Central memory CD8-positive, alpha-beta T cell (primary cell): ENCODE results near the gene HCAR3.
"Not testable (repeated sequence)": the region's sequence is repeated elsewhere in the genome, so short reads cannot be mapped to it uniquely, and the experiment has no call there.

Experiments used
- ATAC-seq: fragments of 150-1000 bp; cut with Tn5 transposase; replicated peaks from 2 replicates; pipeline ENCODE4 v1.10.0; 2022; ENCODE audit warnings: mild to moderate bottlenecking, moderate FRiP score, moderate number of reproducible peaks; ENCODE audit not compliant: poor library complexity, severe bottlenecking; ENCODE audit errors: extremely low read depth
- DNase-seq, 2 donors: peaks; one replicate each; pipeline ENCODE4 v3.0.0; 2021; ENCODE audit warnings: low spot score in 2 of 2
- H3K27ac Mint-ChIP-seq: one replicate; pipeline ENCODE4 v1.8.0; 2022; ENCODE audit warnings: low read depth, mild to moderate bottlenecking, moderate library complexity, mixed read lengths
- H3K27me3 Mint-ChIP-seq: one replicate; pipeline ENCODE4 v1.8.0; 2022; ENCODE audit warnings: mixed read lengths
- H3K36me3 Mint-ChIP-seq: one replicate; pipeline ENCODE4 v1.8.0; 2022; ENCODE audit warnings: mild to moderate bottlenecking, moderate library complexity, mixed read lengths; ENCODE audit not compliant: insufficient read depth
- H3K4me1 Mint-ChIP-seq: one replicate; pipeline ENCODE4 v1.8.0; 2022; ENCODE audit warnings: mixed read lengths
- H3K4me3 Mint-ChIP-seq: one replicate; pipeline ENCODE4 v1.8.0; 2022; ENCODE audit warnings: mild to moderate bottlenecking, moderate library complexity, mixed read lengths
- H3K9me3 Mint-ChIP-seq: one replicate; pipeline ENCODE4 v1.8.0; 2022; ENCODE audit warnings: mixed read lengths

Gene HCAR3

DNA sequence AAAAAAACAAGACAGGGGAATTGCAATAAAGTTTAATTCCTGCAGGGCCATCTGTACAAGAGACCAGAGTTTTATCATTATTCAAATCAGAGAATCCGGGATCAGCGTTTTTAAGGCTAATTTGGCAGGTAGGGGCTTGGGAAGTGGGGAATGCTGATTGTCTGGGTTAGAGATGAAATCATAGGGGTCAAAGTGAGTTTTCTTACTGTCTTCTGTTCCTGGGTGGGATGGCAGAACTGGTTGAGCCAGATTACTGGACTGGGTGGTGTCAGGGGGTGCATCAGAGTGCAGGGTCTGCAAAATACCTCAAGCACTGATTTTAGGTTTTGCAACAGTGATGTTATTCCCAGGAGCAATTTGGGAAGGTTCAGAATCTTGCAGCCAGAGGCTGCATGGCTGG lies 6.3 kb downstream of the HCAR3 start:
- not testable (repeated sequence) for H3K27me3 Mint-ChIP-seq, DNase-seq, H3K4me1 Mint-ChIP-seq, H3K9me3 Mint-ChIP-seq, H3K4me3 Mint-ChIP-seq, H3K36me3 Mint-ChIP-seq, ATAC-seq, H3K27ac Mint-ChIP-seq

DNA sequence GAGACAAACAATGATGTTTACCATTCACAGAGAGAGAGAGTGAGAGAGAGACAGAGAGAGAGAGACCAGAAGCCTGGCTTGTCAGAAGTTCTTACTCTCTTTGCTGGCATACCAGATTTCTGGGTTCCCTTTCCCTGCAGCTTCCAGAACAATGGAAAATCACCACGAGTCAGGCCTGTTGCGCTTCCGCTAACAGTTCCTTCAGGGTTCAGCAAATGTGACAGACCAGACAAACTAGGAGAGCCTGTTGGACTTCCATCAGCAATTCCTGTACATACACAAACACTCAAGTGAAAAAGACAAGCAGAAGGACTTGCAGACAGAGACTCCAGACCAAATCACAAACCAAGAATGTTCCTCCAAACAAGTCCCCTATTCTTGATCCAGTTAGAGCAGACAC lies 7.3 kb downstream of the HCAR3 start:
- not testable (repeated sequence) for H3K4me1 Mint-ChIP-seq, ATAC-seq, H3K4me3 Mint-ChIP-seq, H3K36me3 Mint-ChIP-seq, H3K27ac Mint-ChIP-seq, H3K27me3 Mint-ChIP-seq, DNase-seq, H3K9me3 Mint-ChIP-seq

DNA sequence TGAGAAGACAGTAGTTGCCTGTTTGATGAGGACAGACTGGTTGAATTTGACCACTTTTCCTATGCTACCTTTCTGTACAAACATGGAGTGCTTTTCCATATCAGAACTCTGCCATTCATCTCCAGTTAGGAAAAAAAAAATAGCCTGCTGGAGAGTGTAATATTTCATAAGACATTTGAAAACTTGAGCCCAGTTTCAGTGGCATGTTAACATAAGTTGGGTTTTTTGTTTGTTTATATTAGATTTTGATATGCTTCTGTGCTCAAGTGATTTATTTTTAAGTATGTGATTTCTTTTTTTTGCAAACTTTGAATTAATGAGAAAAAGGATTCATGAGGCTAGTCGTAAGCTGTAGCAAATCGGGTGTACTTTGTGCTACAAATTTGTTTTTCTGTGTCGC lies 12.8 kb downstream of the HCAR3 start:
- not testable (repeated sequence) for H3K9me3 Mint-ChIP-seq, H3K4me3 Mint-ChIP-seq, H3K4me1 Mint-ChIP-seq, H3K36me3 Mint-ChIP-seq, H3K27ac Mint-ChIP-seq, DNase-seq, ATAC-seq
- peaks cover 20% of the 10 kb centered on the region for H3K27me3 Mint-ChIP-seq

DNA sequence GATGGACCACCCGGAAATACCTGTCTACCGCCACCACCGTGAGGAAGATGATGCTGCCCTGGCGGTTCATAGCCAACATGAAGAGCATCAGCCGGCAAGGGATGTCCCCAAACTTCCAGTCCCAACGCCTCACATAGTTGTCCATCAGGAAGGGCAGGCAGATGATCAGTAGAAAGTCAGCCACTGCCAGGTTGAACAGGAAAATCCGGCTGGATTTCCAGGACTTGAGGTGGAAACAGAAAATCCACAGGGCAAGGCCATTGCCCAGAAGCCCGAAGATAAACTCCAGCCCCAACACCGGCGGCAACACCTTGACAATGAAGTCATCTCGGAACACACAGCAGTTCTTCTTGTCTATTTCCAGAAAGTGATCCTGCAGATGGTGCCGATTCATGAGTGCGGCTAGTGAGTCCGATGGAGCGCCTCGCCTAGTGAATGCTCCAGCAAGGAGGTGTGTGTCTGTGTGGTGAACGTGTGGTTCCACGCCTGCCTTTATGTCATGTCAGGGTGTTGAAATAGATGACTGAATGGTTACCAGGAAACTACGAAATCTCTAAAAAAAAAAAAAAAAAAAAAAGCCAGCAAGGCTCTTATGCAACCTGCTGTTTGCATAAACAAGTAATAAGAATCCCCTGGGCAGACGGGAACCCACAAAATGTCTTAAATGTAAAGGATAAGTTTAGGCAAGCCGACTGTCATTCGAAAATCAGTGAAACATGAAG lies 13.6 kb downstream of the HCAR3 start, which contains the start of gene HCAR2:
HCAR2 (minus strand) TSS at position 468 of the 722 bp plus-strand sequence; CDS start at position 394, 74 bp downstream.
- H3K36me3 Mint-ChIP-seq, H3K27ac Mint-ChIP-seq, H3K4me1 Mint-ChIP-seq, H3K4me3 Mint-ChIP-seq, ATAC-seq, H3K9me3 Mint-ChIP-seq, DNase-seq: not testable (repeated sequence)
- H3K27me3 Mint-ChIP-seq, result peaks cover 20% of the 10 kb centered on the region

DNA sequence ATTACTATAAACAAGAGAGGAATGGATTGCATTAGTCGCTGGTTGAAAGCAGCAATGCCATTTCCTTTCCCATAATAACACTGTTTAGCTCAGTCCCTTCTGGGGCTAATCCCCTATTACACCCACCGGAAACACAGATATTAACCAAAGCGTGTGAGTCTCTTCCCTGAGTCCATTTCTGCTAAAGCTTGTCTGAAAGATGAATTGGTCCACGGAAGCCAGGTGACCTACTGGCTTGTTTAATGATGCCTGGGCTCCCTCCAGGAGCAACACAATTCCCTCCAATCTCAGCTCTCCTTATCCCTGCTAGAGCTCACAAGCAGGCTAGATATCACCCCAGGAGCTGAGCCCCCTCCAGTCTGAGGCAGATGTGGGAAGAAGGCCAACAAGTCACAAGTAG lies 15.1 kb downstream of the HCAR3 start:
- H3K4me1 Mint-ChIP-seq, H3K27ac Mint-ChIP-seq, H3K4me3 Mint-ChIP-seq, H3K9me3 Mint-ChIP-seq, H3K36me3 Mint-ChIP-seq, DNase-seq, ATAC-seq: not testable (repeated sequence)
- H3K27me3 Mint-ChIP-seq, result peaks cover 20% of the 10 kb centered on the region

DNA sequence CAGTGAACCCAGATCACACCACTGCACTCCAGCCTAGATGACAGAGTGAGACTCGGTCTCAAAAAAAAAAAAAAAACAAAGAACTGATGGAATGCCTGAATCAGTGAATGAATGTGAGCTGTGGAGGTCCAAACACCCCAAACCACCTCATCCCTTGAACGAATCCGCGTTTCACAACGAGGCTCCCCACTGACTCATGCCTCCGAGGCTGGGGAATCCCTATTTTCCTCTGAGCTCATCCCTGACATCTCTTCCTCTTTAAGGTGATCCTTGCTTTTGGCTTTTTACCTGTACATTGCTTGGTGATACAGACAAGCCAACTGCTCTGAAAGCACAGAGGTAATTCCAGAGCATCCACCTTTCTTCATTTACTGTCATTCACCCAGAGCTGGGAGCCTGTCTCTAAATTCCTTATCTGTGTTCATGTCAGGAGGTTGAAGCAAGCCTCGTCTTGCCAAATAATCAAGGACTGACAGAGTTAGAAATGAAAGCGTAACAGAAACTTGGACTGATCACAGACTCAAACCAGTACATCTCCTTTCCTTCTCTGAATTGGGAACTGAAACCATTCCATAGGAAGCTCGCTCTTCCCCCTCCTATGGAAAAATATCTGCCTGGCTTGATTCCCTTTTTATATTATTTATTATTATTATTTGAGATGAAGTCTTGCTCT lies 16.4 kb downstream of the HCAR3 start:
- H3K4me3 Mint-ChIP-seq, H3K36me3 Mint-ChIP-seq, DNase-seq, ATAC-seq, H3K9me3 Mint-ChIP-seq, H3K4me1 Mint-ChIP-seq, H3K27ac Mint-ChIP-seq: not testable (repeated sequence)
- peaks cover 20% of the 10 kb centered on the region for H3K27me3 Mint-ChIP-seq

DNA sequence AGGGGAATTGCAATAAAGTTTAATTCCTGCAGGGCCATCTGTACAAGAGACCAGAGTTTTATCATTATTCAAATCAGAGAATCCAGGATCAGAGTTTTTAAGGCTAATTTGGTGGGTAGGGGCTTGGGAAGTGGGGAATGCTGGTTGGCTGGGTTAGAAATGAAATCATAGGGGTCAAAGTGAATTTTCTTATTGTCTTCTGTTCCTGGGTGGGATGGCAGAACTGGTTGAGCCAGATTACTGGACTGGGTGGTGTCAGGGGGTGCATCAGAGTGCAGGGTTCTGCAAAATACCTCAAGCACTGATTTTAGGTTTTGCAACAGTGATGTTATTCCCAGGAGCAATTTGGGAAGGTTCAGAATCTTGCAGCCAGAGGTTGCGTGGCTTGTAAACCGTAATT lies 19.7 kb downstream of the HCAR3 start:
- not testable (repeated sequence) for H3K27ac Mint-ChIP-seq

DNA sequence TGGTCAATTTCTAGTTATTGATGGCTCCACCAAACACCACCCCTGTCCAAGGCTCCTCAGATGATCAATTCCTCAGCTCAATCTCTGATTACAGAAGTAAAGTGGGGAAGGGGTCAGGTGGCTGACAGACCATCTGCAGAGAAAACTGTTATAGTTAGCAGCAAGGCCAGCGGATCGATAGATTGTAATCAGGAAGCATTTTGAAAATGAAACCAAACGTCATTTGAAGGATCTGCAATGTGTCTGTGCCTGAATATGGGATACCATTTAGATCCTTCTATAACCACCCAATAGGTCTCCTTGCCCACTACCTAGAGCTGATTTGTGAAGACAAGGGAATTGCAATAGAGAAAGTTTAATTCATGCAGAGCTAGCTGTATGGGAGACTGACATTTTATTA lies 25.0 kb downstream of the HCAR3 start:
- Mint-ChIP-seq H3K27me3 (no peaks in the 10 kb centered on the region), H3K4me3 (no peak overlapping the region), H3K4me1 (no peaks in the 10 kb centered on the region), H3K27ac (no peak overlapping the region), H3K36me3 (no peaks in the 10 kb centered on the region), H3K9me3 (no peaks in the 10 kb centered on the region)
- no peak for DNase-seq
- no peak for ATAC-seq

More for the DNA sequence above, 19.7 kb downstream of the HCAR3 start:
- not testable (repeated sequence) for H3K9me3 Mint-ChIP-seq, DNase-seq, H3K4me3 Mint-ChIP-seq, H3K4me1 Mint-ChIP-seq, H3K27me3 Mint-ChIP-seq, ATAC-seq, H3K36me3 Mint-ChIP-seq

DNA sequence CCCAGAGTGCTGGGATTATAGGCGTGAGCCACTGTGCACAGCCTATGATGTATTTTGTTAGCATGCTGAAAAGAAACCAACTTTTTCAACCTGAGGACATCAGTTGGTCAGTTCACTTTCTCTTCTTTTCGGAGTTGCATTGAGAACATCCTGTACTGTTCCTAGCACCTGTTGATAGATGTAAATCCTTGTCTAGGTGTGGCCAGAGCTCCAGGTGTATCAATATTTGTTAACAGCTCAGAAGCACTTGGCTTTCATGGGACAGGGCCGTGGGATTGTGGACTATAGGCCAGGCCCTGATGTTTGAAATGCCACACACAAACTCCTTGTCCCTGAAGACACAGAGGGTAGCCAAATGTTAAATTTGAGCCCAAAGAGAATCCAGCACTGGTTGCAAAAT lies 28.3 kb downstream of the HCAR3 start:
- Mint-ChIP-seq H3K4me1 (no peaks in the 10 kb centered on the region), H3K27me3 (no peaks in the 10 kb centered on the region), H3K4me3 (no peak overlapping the region), H3K27ac (no peak overlapping the region), H3K36me3 (no peaks in the 10 kb centered on the region), H3K9me3 (no peaks in the 10 kb centered on the region)
- DNase-seq (no peak), ATAC-seq (no peak)

DNA sequence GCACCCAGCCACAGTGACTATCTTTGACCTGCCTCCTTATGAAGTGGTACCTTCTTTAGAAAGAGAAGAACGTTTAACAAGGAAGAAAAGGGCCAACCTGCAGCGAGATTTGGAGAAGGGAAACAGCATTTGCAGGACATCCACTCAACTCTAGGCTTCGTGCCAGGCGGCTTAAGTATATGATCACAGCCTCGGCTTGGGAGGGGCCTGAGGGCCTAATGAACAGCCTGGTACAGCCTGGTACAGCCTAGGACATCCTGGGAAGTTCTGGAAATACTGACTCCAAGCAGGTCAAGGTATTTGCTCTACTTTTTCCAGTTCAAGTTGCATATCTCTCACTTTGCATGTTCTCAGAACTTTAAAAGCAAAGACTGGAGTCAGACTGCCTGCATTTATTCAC lies 29.5 kb downstream of the HCAR3 start:
- Mint-ChIP-seq H3K36me3 (no peaks in the 10 kb centered on the region), H3K27me3 (no peaks in the 10 kb centered on the region), H3K9me3 (no peaks in the 10 kb centered on the region), H3K4me1 (no peaks in the 10 kb centered on the region), H3K27ac (no peak overlapping the region), H3K4me3 (no peak overlapping the region)
- ATAC-seq (no peak), DNase-seq (no peak)

DNA sequence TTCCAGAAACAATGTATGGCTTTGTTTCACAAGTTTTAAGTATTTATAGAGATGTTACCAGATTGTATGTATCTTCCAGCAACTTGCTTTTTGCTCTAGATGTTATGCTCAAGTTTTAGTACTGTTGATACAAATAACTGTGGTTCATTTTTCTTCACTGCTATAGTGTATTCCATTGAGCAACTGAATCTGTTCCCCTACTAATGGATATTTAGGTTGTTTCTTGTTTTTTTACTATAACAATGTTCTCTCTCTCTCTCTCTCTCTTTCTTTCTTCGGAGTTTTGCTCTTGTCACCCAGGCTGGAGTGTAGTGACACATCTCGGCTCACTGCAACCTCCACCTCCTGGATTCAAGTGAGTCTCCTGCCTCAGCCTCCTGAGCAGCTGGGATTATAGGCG lies 30.1 kb downstream of the HCAR3 start:
- no peaks in the 10 kb centered on the region for H3K9me3 Mint-ChIP-seq

DNA sequence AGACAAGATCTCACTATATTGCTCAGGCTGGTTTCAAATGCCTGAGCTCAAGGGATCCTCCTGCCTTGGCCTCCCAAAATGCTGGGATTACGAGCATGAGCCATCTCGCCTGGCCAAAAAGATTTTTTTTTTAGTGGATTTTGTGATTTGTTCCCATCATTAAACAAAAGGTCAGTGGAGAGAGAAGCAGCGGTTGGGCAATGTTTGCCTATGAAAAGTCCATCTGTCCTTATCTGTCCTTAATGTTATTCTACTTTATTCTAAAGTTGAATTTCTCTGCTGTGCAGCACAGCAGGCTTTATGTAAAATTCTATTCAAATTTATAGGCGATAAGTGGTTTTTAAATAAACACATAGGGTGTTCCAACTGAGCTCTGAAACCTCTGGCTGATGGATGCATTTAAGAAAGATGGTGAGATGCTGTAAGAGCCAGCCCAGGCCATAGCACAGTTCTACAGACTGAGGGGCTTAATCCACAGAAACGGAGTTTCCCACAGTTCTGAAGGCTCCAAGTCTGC lies 32.3 kb downstream of the HCAR3 start:
- no peaks in the 10 kb centered on the region for H3K9me3 Mint-ChIP-seq
- no peak overlapping the region for H3K4me3 Mint-ChIP-seq
- H3K27me3 Mint-ChIP-seq, result no peaks in the 10 kb centered on the region
- H3K27ac Mint-ChIP-seq, result no peak overlapping the region
- no peaks in the 10 kb centered on the region for H3K36me3 Mint-ChIP-seq
- no peaks in the 10 kb centered on the region for H3K4me1 Mint-ChIP-seq
- ATAC-seq (no peak), DNase-seq (no peak)

More for the DNA sequence above, 30.1 kb downstream of the HCAR3 start:
- H3K27me3 Mint-ChIP-seq, result no peaks in the 10 kb centered on the region
- H3K4me3 Mint-ChIP-seq, result no peak overlapping the region
- no peak overlapping the region for H3K27ac Mint-ChIP-seq
- no peaks in the 10 kb centered on the region for H3K36me3 Mint-ChIP-seq
- DNase-seq, result no peak
- ATAC-seq, result no peak
- H3K4me1 Mint-ChIP-seq, result no peaks in the 10 kb centered on the region

DNA sequence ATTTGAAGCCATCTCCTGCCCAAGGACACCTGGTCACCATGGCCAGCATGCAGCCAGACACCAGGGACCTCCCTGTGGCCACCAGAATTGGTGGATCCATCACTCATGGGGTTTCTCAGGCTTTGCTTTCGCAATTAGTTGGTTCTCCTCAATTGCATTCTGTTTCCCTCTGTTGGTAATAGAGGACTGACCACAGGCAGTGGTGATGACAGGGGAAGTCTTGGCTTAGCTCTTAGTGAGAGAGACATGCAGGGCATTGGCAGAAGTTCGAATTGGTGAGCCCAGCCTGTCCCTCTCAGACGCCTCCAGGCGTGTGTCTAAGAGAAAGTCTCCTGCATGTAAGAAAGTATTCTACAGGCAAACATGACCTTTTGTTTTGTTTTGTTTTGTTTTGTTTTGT lies 34.8 kb downstream of the HCAR3 start:
- H3K9me3 Mint-ChIP-seq, result no peaks in the 10 kb centered on the region
- no peak overlapping the region for H3K27ac Mint-ChIP-seq
- no peak for DNase-seq
- H3K4me3 Mint-ChIP-seq, result no peak overlapping the region
- peaks cover 9% of the 10 kb centered on the region for H3K27me3 Mint-ChIP-seq
- no peaks in the 10 kb centered on the region for H3K36me3 Mint-ChIP-seq
- no peak for ATAC-seq
- no peaks in the 10 kb centered on the region for H3K4me1 Mint-ChIP-seq
